ENCODE measurements around the gene ITGA11.

Gene ITGA11

DNA sequence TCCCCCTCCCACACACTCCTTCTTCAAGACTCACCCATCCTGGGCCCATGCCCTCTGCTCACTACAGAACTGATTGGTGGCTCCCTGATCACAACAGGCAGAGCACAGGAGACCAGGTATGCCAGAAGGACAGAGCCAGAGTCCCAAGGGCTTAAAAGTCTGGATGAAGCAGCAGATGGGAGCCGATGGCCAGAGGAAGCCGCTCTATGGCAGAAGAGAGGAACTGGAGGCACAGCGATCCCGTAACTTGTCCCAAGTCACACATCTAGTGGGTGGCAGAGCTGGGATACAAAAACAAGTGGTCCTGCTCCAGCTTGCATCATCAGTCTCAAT, 20.7 kb downstream of the ITGA11 start:
- Histone ChIP-seq H3K36me3 (no peaks in the 10 kb centered on the region), H4K20me1 (no peaks in the 10 kb centered on the region; a peak in 1 of 22 replicates), H3K9me3 (replicated peaks in 1 of 11) (no peaks in the 10 kb centered on the region), H3K9ac (no peak overlapping the region), H3K27ac (no peak overlapping the region), H3K27me3 (no peaks in the 10 kb centered on the region), H3K4me1 (peaks cover 0 to 33% (median 26%) of the 10 kb centered on the region in 10 experiments; a peak in 14 of 20 replicates), H3K4me2 (no peak overlapping the region), H3K4me3 (no peak overlapping the region)
- no peak for TF ChIP-seq Cebpa-rat (IDR thresholded peaks at IDR 0.05)

DNA sequence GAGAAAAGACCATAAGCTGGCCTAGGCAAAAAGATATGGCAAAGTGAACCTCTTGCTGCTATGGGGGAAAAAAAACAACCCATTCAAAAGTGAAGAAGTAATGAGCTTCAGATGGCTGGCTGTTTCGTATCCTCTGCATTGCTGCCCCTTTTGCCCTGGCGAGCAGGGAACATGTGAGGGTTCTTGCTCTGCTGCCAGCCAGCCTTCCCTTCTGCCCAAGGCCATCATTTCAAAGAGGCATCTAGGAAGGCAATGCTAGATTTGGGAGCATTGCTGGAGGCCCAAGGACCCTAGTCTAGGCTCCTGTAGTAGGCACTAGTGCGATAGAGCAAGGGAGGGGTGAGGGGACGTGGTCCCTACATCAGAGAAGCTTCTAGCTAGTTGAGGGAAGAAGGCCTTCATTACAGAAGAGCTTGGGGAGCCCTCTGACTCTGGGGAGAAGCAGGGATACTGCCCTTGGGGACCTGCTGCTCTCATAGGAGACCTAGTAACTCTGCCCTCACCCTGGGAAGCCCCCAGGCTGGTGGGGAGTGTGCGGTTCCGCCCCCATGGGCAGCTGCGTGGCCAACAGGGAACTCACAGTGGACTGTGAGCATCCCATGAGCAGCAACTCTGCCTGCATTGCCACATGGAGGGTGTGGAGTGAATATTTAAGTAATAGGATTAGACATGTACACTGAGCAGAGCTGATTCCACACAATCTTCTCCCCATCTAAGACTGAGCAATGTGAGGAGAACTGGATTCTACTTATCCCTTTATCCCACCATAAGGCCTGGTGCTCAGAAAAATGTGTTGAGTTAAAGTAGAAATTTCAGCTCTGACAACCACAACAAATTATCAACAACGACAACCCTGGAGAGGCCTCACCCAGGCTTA, 21.3 kb downstream of the ITGA11 start:
- H3K27ac ChIP-seq = no peak overlapping the region
- H3K27me3 ChIP-seq = no peaks in the 10 kb centered on the region
- no peaks in the 10 kb centered on the region for H3K36me3 ChIP-seq
- no peak overlapping the region for H3K4me3 ChIP-seq
- peaks cover 0 to 39% (median 32%) of the 10 kb centered on the region in 10 experiments; a peak in 15 of 20 replicates for H3K4me1 ChIP-seq
- TF ChIP-seq Cebpa-rat (IDR thresholded peaks at IDR 0.05) = no peak
- no peaks in the 10 kb centered on the region; a peak in 1 of 22 replicates for H4K20me1 ChIP-seq
- H3K4me2 ChIP-seq = no peak overlapping the region
- H3K9me3 ChIP-seq (replicated peaks in 1 of 11) = no peaks in the 10 kb centered on the region
- no peak overlapping the region for H3K9ac ChIP-seq

DNA sequence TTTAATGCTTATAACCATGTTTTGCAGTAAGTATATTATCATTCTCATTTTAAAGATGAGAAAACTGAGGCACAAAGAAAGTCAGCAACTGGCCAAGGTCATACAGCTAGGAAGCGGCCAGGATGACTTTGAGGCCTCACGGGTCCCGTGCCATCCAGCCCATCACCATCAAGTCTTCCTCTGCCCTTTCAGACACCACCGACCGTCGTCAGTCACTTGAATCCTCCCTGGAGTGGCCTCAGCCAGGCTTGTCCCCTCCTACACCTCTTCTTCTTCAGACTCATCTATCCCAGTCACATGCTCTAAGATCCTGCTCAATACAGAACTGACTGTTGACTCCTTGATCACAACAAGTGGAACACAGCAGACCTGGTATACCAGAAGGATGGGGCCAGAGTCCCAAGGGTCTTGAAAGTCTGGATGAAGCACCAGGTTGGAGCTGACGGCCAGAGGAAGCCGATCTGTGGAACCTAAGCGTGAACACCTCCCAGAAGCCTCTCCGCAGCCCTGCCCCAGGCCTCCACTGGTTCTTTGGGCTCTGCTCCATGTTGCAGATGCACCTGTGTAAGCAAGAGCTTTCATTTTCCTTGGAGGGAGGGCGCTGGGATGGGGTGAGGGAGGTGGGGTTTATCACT, 22.1 kb downstream of the ITGA11 start:
- no peaks in the 10 kb centered on the region for H3K9me3 ChIP-seq (replicated peaks in 1 of 11)
- H3K4me3 ChIP-seq = no peak overlapping the region
- TF ChIP-seq Cebpa-rat (IDR thresholded peaks at IDR 0.05) = no peak
- no peaks in the 10 kb centered on the region for H3K36me3 ChIP-seq
- no peak overlapping the region for H3K27ac ChIP-seq
- H3K4me1 ChIP-seq = peaks cover 0 to 44% (median 37%) of the 10 kb centered on the region in 10 experiments; a peak in 15 of 20 replicates
- H3K9ac ChIP-seq = no peak overlapping the region
- no peak overlapping the region for H3K4me2 ChIP-seq
- H3K27me3 ChIP-seq = no peaks in the 10 kb centered on the region
- H4K20me1 ChIP-seq = no peaks in the 10 kb centered on the region

DNA sequence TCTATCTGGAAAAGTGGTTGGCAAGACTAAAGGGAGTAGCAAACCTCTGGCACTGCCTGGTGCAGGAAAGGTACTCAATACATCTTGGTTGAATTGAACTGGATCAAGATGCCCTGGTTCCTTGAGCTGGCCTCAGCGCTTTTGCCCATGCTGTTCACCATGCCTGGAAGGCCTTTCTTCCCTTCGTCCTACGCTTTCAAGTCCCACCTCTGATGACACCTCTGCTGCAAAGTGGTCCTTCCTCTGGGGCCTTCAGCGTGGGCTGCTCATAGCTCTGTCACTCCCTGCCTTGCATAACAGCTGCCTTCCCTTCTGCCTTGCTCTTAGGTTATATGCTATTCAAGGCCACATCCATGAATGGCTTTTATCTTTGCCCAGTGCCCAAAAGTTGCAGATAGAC, 23.0 kb downstream of the ITGA11 start:
- no peak overlapping the region for H3K9ac ChIP-seq
- no peaks in the 10 kb centered on the region for H4K20me1 ChIP-seq
- H3K4me1 ChIP-seq = peaks cover 0 to 39% (median 29%) of the 10 kb centered on the region in 10 experiments; a peak in 15 of 20 replicates
- no peak overlapping the region for H3K4me3 ChIP-seq
- H3K9me3 ChIP-seq (replicated peaks in 1 of 11) = no peaks in the 10 kb centered on the region
- H3K4me2 ChIP-seq = no peak overlapping the region
- H3K27ac ChIP-seq = no peak overlapping the region
- H3K36me3 ChIP-seq = no peaks in the 10 kb centered on the region
- no peaks in the 10 kb centered on the region for H3K27me3 ChIP-seq
- no peak for TF ChIP-seq Cebpa-rat (IDR thresholded peaks at IDR 0.05)

DNA sequence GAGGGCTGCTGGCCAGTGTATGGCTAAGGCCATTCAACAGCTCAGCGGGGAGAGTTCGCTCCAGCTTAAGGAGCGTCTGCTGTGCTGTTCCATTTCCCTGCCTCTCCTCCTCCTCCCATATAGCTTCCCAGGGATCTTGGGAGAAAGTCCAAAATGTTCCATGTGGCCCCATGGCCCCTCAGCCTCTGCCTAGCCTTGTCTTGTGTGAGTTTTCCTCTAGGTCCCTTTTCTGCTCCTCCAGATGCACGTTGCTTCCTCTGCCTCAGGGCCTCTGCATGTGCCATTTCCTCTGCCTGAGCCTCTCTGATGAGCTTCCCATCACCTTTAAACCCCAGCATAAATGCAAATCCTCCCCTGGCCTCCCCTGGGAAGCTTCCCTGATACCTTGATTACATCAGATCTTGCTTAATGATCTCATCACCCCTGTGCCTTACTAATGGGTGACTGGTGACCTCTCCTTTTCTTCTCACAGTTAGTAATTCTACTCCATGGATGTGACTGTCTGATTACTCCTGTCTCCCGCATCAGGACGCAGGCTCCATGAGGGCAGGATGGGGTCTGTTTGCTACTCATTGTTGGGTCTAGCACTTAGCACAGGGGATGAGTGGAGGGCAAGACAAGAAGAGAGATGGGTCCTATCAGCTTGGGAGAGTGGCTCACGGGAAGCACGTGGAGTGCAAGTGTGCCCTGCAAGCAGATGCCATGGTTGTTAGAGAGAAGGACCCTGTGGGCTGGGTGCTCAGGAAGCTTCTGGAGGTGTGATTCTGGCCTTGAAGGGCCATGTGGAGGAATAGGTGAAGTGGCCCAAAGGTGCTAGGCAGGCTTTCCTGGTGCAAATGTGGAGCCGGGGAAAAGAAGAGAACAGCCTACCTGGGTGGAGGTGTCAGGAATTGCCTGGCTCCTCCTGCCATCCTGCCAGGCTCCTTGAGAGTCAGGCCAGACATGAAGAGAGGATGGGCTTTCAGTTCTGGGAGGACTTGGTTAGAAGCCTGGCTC, 23.8 kb downstream of the ITGA11 start:
- Histone ChIP-seq H3K4me3 (no peak overlapping the region), H3K9ac (no peak overlapping the region), H3K27ac (no peak overlapping the region), H3K27me3 (no peaks in the 10 kb centered on the region), H3K9me3 (replicated peaks in 1 of 11) (peaks cover 0 to 4% (median 1%) of the 10 kb centered on the region in 11 experiments; a peak in 5 of 22 replicates), H3K36me3 (no peaks in the 10 kb centered on the region), H3K4me2 (peak overlapping the region in 7 of 11 experiments; percentile 3 to 65 (median 25); a peak in 9 of 22 replicates), H3K4me1 (peaks cover 0 to 39% (median 29%) of the 10 kb centered on the region in 10 experiments; a peak in 15 of 20 replicates), H4K20me1 (no peaks in the 10 kb centered on the region)
- TF ChIP-seq Cebpa-rat (IDR thresholded peaks at IDR 0.05) = no peak

DNA sequence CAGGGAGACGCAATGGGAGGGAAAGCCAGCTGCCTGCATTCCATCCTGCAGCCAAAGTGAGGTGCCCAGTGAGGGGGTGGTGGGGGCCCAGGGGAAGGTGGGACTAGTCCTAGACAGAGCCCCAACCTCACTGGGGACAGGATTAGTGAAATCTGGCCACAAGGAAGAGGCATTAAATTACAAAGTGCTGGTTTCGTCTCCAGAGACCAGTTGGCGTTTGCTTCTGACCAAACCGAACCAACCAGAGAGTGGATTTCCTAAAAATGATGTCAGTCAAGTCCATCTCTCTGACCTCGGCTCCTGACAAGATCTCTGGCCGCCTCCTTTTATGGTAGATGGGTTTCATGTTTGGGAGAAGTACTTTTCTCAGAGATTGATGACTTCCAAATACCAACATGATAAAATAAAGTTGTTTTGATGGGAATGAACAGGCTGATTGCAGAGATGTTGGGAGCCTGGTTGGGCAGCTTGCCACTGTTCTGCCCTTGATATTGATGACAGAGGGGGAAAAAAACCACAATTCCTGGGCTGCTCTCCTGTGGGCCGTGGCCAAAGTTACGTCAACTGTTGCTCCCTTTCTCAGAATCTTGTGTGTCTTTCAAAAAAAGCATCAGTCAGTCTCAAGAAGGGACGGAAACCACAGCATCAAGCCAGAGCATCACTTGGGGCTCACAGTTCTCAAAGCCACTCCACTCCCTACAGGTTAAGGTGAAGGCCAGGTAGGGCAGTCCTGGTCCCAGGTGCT, 24.6 kb downstream of the ITGA11 start:
- no peak for TF ChIP-seq Cebpa-rat (IDR thresholded peaks at IDR 0.05)
- no peaks in the 10 kb centered on the region for H4K20me1 ChIP-seq
- peak overlapping the region in 7 of 11 experiments; percentile 3 to 65 (median 25); a peak in 10 of 22 replicates for H3K4me2 ChIP-seq
- H3K27me3 ChIP-seq = no peaks in the 10 kb centered on the region
- no peak overlapping the region for H3K27ac ChIP-seq
- H3K9ac ChIP-seq = no peak overlapping the region
- peaks cover 0 to 12% (median 7%) of the 10 kb centered on the region in 11 experiments; a peak in 9 of 22 replicates for H3K9me3 ChIP-seq (replicated peaks in 1 of 11)
- H3K36me3 ChIP-seq = no peaks in the 10 kb centered on the region
- no peak overlapping the region for H3K4me3 ChIP-seq
- peaks cover 0 to 36% (median 28%) of the 10 kb centered on the region in 10 experiments; a peak in 15 of 20 replicates for H3K4me1 ChIP-seq

DNA sequence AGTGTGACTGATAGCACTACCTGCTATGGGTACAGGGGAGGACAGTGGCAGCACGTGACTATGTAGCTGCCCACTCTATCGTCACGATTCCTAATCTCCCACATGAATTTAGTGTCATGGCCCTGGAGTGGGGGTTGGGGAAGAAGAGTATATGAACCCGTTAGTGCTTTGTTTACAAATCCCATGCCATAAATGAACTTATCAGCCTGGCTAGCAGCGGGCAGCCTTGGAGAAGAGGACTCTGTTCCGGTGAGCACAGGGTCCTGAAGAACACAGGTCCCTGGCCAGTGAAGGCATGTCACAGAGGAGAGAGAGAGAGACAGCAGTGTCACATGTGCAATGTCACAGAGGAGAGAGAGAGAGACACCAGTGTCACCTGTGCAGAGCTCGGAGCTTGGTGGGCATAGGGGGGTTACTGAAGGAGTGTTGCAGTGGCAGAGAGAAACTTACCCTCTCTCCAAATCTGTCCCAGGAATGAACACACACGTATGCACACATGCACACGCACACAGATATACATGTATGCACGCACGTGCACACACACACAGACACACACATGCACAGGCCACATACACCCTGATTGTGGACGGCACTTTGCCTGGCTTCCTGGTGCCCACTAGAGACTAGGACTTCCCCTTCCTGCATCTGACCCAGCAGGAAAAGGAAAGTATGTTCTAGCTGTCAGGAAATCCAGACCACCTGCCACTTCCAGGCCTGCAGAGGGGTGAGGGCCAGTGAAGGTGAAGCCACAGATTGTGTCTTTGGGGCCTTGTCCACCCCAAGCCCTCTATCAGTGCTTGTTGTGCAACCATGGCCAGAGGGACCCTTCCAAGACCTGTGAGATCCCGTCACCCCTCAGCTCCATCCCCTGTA, 26.3 kb downstream of the ITGA11 start:
- Histone ChIP-seq H3K27ac (no peak overlapping the region), H3K36me3 (no peaks in the 10 kb centered on the region), H4K20me1 (no peaks in the 10 kb centered on the region), H3K27me3 (no peaks in the 10 kb centered on the region), H3K4me1 (peaks cover 0 to 28% (median 22%) of the 10 kb centered on the region in 10 experiments; a peak in 15 of 20 replicates), H3K4me3 (no peak overlapping the region), H3K4me2 (peak overlapping the region in 8 of 11 experiments; percentile 26 to 65 (median 49); a peak in 15 of 22 replicates), H3K9ac (no peak overlapping the region), H3K9me3 (replicated peaks in 1 of 11) (peaks cover 0 to 14% (median 7%) of the 10 kb centered on the region in 11 experiments; a peak in 9 of 22 replicates)
- TF ChIP-seq Cebpa-rat (IDR thresholded peaks at IDR 0.05) = no peak

All from BLaER1 treated with 17β-estradiol and CSF1 and Interleukin-3, amounts not matched to agents 10 nM and 100 nM (cell line).